ENCODE measurements around the gene CDKN3.
A peak's percentile ranks its signal among the peaks of the same experiment; 100 is the strongest.

DNA sequence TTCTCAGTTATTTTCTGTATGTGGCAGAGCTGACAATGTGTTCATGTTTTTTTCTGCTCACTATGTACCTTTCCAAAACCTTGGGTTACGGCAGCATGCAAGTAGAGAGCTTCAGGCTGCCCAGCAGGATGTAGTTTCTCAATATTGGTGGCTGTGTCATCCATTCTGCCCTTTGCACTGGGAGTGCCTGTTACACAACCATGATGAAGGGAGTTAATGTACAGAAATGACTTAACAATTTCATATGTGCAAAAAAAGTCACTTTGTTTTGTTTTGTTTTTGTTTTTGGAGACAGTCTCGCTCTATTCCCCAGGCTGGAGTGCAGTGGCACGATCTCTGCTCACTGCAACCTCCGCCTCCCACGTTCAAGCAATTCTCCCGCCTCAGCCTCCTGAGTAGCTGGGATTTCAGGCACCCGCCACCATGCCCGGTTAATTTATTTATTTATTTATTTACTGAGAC lies 50.5 kb downstream of the CDKN3 start:
- TF ChIP-seq, protein P1, sequence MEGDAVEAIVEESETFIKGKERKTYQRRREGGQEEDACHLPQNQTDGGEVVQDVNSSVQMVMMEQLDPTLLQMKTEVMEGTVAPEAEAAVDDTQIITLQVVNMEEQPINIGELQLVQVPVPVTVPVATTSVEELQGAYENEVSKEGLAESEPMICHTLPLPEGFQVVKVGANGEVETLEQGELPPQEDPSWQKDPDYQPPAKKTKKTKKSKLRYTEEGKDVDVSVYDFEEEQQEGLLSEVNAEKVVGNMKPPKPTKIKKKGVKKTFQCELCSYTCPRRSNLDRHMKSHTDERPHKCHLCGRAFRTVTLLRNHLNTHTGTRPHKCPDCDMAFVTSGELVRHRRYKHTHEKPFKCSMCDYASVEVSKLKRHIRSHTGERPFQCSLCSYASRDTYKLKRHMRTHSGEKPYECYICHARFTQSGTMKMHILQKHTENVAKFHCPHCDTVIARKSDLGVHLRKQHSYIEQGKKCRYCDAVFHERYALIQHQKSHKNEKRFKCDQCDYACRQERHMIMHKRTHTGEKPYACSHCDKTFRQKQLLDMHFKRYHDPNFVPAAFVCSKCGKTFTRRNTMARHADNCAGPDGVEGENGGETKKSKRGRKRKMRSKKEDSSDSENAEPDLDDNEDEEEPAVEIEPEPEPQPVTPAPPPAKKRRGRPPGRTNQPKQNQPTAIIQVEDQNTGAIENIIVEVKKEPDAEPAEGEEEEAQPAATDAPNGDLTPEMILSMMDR (IDR thresholded peaks at IDR 0.05; ENCODE audit: insufficient read depth, low read length): no peak
- TF ChIP-seq GABPA (IDR thresholded peaks at IDR 0.05; ENCODE audit: low read depth) (no peak), POLR2AphosphoS5 (IDR thresholded peaks at IDR 0.05; ENCODE audit: low read depth) (peak; percentile 70), SPI1 (IDR thresholded peaks at IDR 0.05; ENCODE audit: borderline replicate concordance, low read depth) (no peak)
- TF ChIP-seq, protein P2, sequence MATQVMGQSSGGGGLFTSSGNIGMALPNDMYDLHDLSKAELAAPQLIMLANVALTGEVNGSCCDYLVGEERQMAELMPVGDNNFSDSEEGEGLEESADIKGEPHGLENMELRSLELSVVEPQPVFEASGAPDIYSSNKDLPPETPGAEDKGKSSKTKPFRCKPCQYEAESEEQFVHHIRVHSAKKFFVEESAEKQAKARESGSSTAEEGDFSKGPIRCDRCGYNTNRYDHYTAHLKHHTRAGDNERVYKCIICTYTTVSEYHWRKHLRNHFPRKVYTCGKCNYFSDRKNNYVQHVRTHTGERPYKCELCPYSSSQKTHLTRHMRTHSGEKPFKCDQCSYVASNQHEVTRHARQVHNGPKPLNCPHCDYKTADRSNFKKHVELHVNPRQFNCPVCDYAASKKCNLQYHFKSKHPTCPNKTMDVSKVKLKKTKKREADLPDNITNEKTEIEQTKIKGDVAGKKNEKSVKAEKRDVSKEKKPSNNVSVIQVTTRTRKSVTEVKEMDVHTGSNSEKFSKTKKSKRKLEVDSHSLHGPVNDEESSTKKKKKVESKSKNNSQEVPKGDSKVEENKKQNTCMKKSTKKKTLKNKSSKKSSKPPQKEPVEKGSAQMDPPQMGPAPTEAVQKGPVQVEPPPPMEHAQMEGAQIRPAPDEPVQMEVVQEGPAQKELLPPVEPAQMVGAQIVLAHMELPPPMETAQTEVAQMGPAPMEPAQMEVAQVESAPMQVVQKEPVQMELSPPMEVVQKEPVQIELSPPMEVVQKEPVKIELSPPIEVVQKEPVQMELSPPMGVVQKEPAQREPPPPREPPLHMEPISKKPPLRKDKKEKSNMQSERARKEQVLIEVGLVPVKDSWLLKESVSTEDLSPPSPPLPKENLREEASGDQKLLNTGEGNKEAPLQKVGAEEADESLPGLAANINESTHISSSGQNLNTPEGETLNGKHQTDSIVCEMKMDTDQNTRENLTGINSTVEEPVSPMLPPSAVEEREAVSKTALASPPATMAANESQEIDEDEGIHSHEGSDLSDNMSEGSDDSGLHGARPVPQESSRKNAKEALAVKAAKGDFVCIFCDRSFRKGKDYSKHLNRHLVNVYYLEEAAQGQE (IDR thresholded peaks at IDR 0.05; ENCODE audit: insufficient replicate concordance, low read depth): no peak

All from HL-60 (cell line).